Measurements from ENCODE around the gene PEX11G.

Gene PEX11G

DNA sequence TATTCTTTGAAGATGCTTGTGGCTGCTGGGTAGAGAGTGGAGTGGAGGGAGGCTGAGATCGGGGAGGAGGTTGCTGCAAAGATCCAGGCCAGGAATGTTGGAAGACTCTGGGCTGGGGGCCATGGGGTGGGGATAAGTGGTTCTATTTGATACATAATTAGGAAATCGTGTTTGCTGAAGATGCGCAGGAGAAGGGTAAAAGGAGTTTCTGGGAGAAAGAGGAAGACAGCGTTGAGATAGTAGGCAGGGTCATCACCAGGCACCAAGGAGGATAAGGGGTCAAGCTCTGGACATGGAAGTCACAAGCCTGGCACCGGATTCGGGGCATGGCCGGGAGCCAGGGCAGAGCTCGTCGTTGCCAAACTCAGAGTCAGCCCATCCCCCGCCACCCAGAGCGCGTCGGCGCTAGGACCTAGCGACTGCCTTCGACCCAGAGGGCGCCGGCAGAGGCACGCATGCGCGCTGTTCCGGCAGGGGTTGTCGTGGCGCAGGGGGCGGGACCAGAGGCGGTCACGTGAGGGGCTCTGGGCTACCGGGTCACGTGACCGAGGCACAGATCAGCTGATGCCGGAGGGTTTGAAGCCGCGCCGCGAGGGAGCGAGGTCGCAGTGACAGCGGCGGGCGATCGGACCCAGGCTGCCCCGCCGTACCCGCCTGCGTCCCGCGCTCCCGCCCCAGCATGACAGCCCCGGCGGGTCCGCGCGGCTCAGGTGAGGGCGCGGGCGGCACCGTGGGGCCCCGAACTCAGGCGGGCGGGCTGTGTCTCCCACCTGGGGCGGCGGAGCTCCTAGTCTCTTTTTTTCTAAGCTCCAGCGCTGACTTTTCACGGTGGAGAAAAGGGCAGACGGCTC is 33.5 kb upstream of the PEX11G start, which contains the start of gene MCOLN1:
Gene MCOLN1, plus strand, starts transcription at position 553 of the 851 bp plus-strand sequence. Its CDS starts 127 bp downstream, at position 680.
- Histone ChIP-seq H3K36me3 (peaks cover 13% of the 10 kb centered on the region), H3K4me3 (ENCODE audit: low read depth in 1 of 2, low read length in 1 of 2) (peak within 1 kb of the TSS; percentile 78 to 79), H3K4me1 (ENCODE audit: control insufficient read depth in 1 of 2, insufficient read depth in 1 of 2, low read depth in 1 of 2, low read length in 1 of 2) (peaks cover 15 to 19% of the 10 kb centered on the region in 2 experiments), H3K9me3 (no peaks in the 10 kb centered on the region), H3K27ac (peak within 1 kb of the TSS; percentile 79), H3K27me3 (peaks cover 14% of the 10 kb centered on the region)
- TF ChIP-seq, protein P1, sequence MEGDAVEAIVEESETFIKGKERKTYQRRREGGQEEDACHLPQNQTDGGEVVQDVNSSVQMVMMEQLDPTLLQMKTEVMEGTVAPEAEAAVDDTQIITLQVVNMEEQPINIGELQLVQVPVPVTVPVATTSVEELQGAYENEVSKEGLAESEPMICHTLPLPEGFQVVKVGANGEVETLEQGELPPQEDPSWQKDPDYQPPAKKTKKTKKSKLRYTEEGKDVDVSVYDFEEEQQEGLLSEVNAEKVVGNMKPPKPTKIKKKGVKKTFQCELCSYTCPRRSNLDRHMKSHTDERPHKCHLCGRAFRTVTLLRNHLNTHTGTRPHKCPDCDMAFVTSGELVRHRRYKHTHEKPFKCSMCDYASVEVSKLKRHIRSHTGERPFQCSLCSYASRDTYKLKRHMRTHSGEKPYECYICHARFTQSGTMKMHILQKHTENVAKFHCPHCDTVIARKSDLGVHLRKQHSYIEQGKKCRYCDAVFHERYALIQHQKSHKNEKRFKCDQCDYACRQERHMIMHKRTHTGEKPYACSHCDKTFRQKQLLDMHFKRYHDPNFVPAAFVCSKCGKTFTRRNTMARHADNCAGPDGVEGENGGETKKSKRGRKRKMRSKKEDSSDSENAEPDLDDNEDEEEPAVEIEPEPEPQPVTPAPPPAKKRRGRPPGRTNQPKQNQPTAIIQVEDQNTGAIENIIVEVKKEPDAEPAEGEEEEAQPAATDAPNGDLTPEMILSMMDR (IDR thresholded peaks at IDR 0.05), result peak; percentile 37

DNA sequence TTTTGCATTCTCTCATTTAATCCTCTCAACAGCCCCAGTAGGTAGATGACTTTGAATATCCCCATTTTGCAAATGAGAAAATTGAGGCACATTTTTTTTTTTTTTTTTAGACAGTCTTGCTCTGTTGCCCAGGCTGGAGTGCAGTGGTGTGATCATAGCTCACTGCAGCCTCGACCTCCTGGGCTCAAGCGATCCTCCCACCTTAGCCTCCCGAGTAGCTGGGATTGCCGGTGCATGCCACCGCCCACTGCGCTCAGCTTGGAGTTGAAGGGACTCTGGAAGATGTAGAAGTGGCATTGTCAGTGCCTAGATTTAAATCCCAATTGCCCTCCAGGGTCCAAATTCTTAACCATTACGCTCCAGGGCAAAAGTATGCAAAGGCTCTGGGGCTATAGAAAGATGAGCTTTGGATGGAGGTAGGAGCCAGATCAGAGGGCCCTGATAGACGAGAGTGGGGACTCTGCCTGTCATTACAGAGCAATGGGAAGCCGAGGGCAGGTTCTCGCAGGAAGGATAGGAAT is 32.8 kb upstream of the PEX11G start:
- Histone ChIP-seq H3K27me3 (peaks cover 21% of the 10 kb centered on the region), H3K4me3 (ENCODE audit: low read depth in 1 of 2, low read length in 1 of 2) (peak overlapping the region; percentile 78 to 79)

DNA sequence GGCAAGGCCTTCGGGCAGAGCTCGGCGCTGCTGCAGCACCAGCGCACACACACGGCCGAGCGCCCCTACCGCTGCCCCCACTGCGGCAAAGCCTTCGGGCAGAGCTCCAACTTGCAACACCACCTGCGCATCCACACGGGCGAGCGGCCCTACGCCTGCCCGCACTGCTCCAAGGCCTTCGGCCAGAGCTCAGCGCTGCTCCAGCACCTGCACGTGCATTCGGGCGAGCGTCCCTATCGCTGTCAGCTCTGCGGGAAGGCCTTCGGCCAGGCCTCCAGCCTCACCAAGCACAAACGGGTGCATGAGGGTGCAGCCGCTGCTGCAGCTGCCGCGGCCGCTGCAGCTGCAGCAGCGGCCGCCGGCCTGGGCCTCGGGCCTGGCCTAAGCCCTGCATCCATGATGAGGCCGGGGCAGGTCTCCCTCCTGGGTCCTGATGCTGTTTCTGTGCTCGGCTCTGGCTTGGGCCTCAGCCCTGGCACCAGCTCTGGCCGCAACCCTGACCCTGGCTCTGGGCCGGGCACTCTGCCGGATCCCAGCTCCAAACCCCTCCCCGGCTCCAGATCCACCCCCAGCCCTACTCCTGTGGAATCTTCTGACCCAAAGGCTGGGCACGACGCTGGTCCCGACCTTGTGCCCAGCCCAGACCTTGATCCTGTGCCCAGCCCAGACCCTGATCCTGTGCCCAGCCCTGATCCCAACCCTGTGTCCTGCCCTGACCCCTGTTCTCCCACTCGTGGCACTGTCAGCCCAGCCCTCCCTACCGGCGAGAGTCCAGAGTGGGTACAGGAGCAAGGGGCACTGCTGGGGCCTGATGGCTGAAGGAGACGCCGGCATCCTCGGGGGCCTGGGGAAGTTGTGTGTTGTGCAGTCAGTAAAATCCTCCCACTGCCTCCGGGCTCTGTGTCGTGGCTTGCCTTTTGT is 31.6 kb upstream of the PEX11G start:
- peaks cover 32% of the 10 kb centered on the region for H3K27me3 ChIP-seq
- H3K36me3 ChIP-seq, result peaks cover 4% of the 10 kb centered on the region
- no peak overlapping the region for H3K27ac ChIP-seq
- no peak overlapping the region for H3K4me3 ChIP-seq (ENCODE audit: low read depth in 1 of 2, low read length in 1 of 2)
- TF ChIP-seq, protein P1 (IDR thresholded peaks at IDR 0.05), result no peak
- no peaks in the 10 kb centered on the region for H3K9me3 ChIP-seq
- peaks cover 15 to 22% of the 10 kb centered on the region in 2 experiments for H3K4me1 ChIP-seq (ENCODE audit: control insufficient read depth in 1 of 2, insufficient read depth in 1 of 2, low read depth in 1 of 2, low read length in 1 of 2)

More for the DNA sequence above, 32.8 kb upstream of the PEX11G start:
- H3K36me3 ChIP-seq, result peaks cover 10% of the 10 kb centered on the region
- TF ChIP-seq, protein P1 (IDR thresholded peaks at IDR 0.05), result no peak
- H3K27ac ChIP-seq, result peak overlapping the region; percentile 79
- H3K9me3 ChIP-seq, result no peaks in the 10 kb centered on the region
- H3K4me1 ChIP-seq (ENCODE audit: control insufficient read depth in 1 of 2, insufficient read depth in 1 of 2, low read depth in 1 of 2, low read length in 1 of 2), result peaks cover 15 to 19% of the 10 kb centered on the region in 2 experiments

DNA sequence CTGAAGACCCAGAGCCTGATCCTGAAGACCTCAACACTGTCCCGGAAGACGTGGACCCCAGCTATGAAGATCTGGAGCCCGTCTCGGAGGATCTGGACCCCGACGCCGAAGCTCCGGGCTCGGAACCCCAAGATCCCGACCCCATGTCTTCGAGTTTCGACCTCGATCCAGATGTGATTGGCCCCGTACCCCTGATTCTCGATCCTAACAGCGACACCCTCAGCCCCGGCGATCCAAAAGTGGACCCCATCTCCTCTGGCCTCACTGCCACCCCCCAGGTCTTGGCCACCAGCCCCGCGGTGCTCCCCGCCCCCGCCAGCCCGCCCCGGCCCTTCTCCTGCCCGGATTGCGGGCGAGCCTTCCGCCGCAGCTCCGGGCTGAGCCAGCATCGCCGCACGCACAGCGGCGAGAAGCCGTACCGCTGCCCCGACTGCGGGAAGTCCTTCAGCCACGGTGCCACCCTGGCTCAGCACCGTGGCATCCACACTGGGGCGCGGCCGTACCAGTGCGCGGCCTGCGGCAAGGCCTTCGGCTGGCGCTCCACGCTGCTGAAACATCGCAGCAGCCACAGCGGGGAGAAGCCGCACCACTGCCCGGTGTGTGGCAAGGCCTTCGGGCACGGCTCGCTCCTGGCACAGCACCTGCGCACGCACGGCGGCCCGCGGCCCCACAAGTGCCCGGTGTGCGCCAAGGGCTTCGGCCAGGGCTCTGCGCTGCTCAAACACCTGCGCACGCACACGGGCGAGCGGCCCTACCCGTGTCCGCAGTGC is 30.7 kb upstream of the PEX11G start:
- H3K27me3 ChIP-seq, result peaks cover 40% of the 10 kb centered on the region
- H3K36me3 ChIP-seq, result no peaks in the 10 kb centered on the region
- TF ChIP-seq, protein P1 (IDR thresholded peaks at IDR 0.05), result no peak
- peaks cover 15 to 22% of the 10 kb centered on the region in 2 experiments for H3K4me1 ChIP-seq (ENCODE audit: control insufficient read depth in 1 of 2, insufficient read depth in 1 of 2, low read depth in 1 of 2, low read length in 1 of 2)
- H3K9me3 ChIP-seq, result no peaks in the 10 kb centered on the region
- H3K27ac ChIP-seq, result no peak overlapping the region
- no peak overlapping the region for H3K4me3 ChIP-seq (ENCODE audit: low read depth in 1 of 2, low read length in 1 of 2)

DNA sequence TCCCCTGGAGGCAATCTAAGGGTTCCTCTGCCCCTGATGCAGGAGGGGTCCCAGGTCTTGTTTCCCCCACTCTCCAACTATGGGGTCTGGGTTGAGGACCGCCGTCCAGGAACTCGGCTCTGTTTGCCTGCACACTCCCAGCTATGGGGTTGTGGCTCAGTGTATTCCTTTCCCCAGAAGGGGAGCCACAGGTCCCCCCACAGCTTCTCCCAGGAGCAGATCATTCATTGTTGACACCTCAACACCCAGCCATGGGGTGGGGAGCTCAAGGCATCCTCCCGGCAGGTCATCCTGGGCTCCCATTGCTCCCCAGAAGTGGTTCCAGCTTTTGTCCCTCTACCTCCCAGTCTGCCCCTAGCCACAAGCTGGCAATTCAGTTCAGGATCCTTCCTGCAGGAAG is 28.0 kb upstream of the PEX11G start:
- H3K4me3 ChIP-seq (ENCODE audit: low read depth in 1 of 2, low read length in 1 of 2), result no peak overlapping the region
- H3K36me3 ChIP-seq, result no peaks in the 10 kb centered on the region
- no peaks in the 10 kb centered on the region for H3K9me3 ChIP-seq
- peaks cover 67% of the 10 kb centered on the region for H3K27me3 ChIP-seq
- peaks cover 2 to 6% of the 10 kb centered on the region in 2 experiments for H3K4me1 ChIP-seq (ENCODE audit: control insufficient read depth in 1 of 2, insufficient read depth in 1 of 2, low read depth in 1 of 2, low read length in 1 of 2)
- TF ChIP-seq, protein P1 (IDR thresholded peaks at IDR 0.05), result no peak
- H3K27ac ChIP-seq, result no peak overlapping the region

All from neutrophil (primary cell).